SK-N-SH treated with all-trans-retinoic acid at 6 μM for 48 hours (cell line): ENCODE data around the gene IGLL5.

Experiments
- ATAC-seq: fragments of 200-7000 bp; cut with Tn5 transposase; 3 replicates; pipeline ENCODE4 v1.9.1; 2020; ENCODE audit warnings: mild to moderate bottlenecking, moderate library complexity
- BACH2 ChIP-seq: fragments of 250-450 bp; sonication (Bioruptor Pico); IDR thresholded peaks from 2 replicates; pipeline ENCODE4 v1.9.0; 2021; ENCODE audit warnings: mild to moderate bottlenecking, borderline replicate concordance
- CREB5 ChIP-seq: fragments of 250-450 bp; sonication (Bioruptor Pico); IDR thresholded peaks from 2 replicates; pipeline ENCODE4 v1.5.1; 2020; ENCODE audit warnings: low read depth, mild to moderate bottlenecking, moderate library complexity
- CSDC2 ChIP-seq: fragments of 250-450 bp; sonication (Bioruptor Pico); IDR thresholded peaks from 2 replicates; pipeline ENCODE4 v1.5.0; 2020; ENCODE audit warnings: mild to moderate bottlenecking, moderate library complexity
- GLIS3 ChIP-seq: fragments of 250-450 bp; sonication (Bioruptor Pico); IDR thresholded peaks from 2 replicates; pipeline ENCODE4 v1.5.0; 2020; ENCODE audit warnings: mild to moderate bottlenecking, moderate library complexity
- ISL1 ChIP-seq: fragments of 250-450 bp; sonication (Bioruptor Pico); IDR thresholded peaks from 2 replicates; pipeline ENCODE4 v2.1.2; 2022; ENCODE audit warnings: mild to moderate bottlenecking, moderate library complexity
- OSR1 ChIP-seq: fragments of 250-450 bp; sonication (Bioruptor Pico); IDR thresholded peaks from 2 replicates; pipeline ENCODE4 v1.8.0; 2022; ENCODE audit warnings: moderate library complexity, mild to moderate bottlenecking, inconsistent platforms
- PPARA ChIP-seq: fragments of 250-450 bp; sonication (Bioruptor Pico); IDR thresholded peaks from 2 replicates; pipeline ENCODE4 v1.5.0; 2020; ENCODE audit warnings: mild to moderate bottlenecking, borderline replicate concordance
- RARB ChIP-seq: fragments of 250-450 bp; sonication (Bioruptor Pico); IDR thresholded peaks from 2 replicates; pipeline ENCODE4 v1.8.0; 2021; ENCODE audit warnings: mild to moderate bottlenecking, moderate library complexity
- SNAI2 ChIP-seq: fragments of 250-450 bp; sonication (Bioruptor Pico); IDR thresholded peaks from 2 replicates; pipeline ENCODE4 v1.5.0; 2020; ENCODE audit warnings: mild to moderate bottlenecking, moderate library complexity
- TOX ChIP-seq: fragments of 250-450 bp; sonication (Bioruptor Pico); IDR thresholded peaks from 2 replicates; pipeline ENCODE4 v1.8.0; 2021; ENCODE audit warnings: mild to moderate bottlenecking, moderate library complexity, borderline replicate concordance
- TSHZ2 ChIP-seq: fragments of 250-450 bp; sonication (Bioruptor Pico); IDR thresholded peaks from 2 replicates; pipeline ENCODE4 v1.5.0; 2020; ENCODE audit warnings: mild to moderate bottlenecking, moderate library complexity
- ZC3H10 ChIP-seq: fragments of 250-450 bp; sonication (Bioruptor Pico); IDR thresholded peaks from 2 replicates; pipeline ENCODE4 v1.5.1; 2021; ENCODE audit warnings: mild to moderate bottlenecking, moderate library complexity
- ZFP3 ChIP-seq: fragments of 250-450 bp; sonication (Bioruptor Pico); IDR thresholded peaks from 2 replicates; pipeline ENCODE4 v1.5.0; 2020; ENCODE audit warnings: mild to moderate bottlenecking, moderate library complexity
- ZNF565 ChIP-seq: fragments of 450-650 bp; formaldehyde crosslinking; conservative IDR thresholded peaks from 2 replicates; pipeline ENCODE4 v1.5.0; 2020; ENCODE audit warnings: low read depth, mild to moderate bottlenecking, moderate library complexity
- ZNF70 ChIP-seq: fragments of 450-650 bp; formaldehyde crosslinking; IDR thresholded peaks from 2 replicates; pipeline ENCODE4 v1.5.0; 2020; ENCODE audit warnings: mild to moderate bottlenecking, moderate library complexity
- ZNF8 ChIP-seq: fragments of 450-650 bp; formaldehyde crosslinking; IDR thresholded peaks from 2 replicates; pipeline ENCODE4 v1.5.0; 2020; ENCODE audit warnings: mild to moderate bottlenecking, moderate library complexity
- TF ChIP-seq, protein P1 (sequence below): fragments of 250-450 bp; sonication (Bioruptor Pico); IDR thresholded peaks from 2 replicates; pipeline ENCODE4 v1.5.1; 2021; ENCODE audit warnings: mild to moderate bottlenecking, moderate library complexity

Gene IGLL5

GRCh38 chr22:22843848-22844247 is 43.8 kb upstream of the IGLL5 start:
- no peak for ATAC-seq
- TF ChIP-seq ZC3H10 (CRISPR knock-in tag) = no peak
- no peak for TF ChIP-seq SNAI2 (CRISPR knock-in tag)
- no peak for TF ChIP-seq RARB
- TF ChIP-seq OSR1 = no peak
- TF ChIP-seq ZNF70 (CRISPR knock-in tag) = no peak
- TF ChIP-seq ISL1 (CRISPR knock-in tag) = no peak
- no peak for TF ChIP-seq TSHZ2 (CRISPR knock-in tag)
- TF ChIP-seq, all 23 proteins: peak for 0

- no peak for TF ChIP-seq CSDC2 (CRISPR knock-in tag)
- TF ChIP-seq TSHZ2 (CRISPR knock-in tag) = no peak
- no peak for TF ChIP-seq SNAI2 (CRISPR knock-in tag)
- TF ChIP-seq ISL1 (CRISPR knock-in tag) = no peak
- TF ChIP-seq CREB5 (CRISPR knock-in tag) = no peak
- no peak for TF ChIP-seq TOX (CRISPR knock-in tag)
- no peak for TF ChIP-seq BACH2
- no peak for TF ChIP-seq GLIS3 (CRISPR knock-in tag)
- TF ChIP-seq PPARA (CRISPR knock-in tag) = no peak
- no peak for TF ChIP-seq OSR1
- ATAC-seq = no peak
These were observed 40.4 kb upstream of the IGLL5 start for GRCh38 chr22:22847241-22847640.

DNA sequence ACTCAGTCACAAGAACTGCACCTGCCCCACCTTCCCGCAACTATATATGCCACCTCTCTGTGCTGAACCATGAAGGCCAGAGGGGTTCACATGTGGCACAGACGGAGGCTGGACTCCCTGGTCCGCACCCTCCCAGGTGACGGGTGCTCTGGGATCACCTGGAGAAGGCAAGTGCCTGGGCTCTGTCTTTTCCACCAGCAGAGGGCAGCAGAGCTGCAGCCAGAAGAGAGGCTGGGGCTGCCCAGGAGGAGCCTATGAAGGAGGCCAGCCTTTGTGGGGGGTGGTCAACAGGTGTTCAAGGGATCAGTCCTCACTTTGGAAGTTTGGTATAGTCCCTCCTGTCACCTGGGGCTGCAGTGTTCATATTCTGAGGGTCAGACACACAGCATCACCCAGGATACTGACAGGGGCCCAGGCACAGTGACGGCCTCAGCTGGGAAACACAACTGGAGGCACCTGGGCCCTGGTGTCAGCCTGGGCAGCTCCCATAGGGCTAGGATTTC is 39.2 kb upstream of the IGLL5 start:
- ATAC-seq = peak; percentile 98
- TF ChIP-seq PPARA (CRISPR knock-in tag) (no peak), OSR1 (no peak), ZNF8 (no peak), CSDC2 (CRISPR knock-in tag) (no peak), GLIS3 (CRISPR knock-in tag) (no peak), ZFP3 (CRISPR knock-in tag) (no peak), RARB (no peak)
- TF ChIP-seq, protein P1, sequence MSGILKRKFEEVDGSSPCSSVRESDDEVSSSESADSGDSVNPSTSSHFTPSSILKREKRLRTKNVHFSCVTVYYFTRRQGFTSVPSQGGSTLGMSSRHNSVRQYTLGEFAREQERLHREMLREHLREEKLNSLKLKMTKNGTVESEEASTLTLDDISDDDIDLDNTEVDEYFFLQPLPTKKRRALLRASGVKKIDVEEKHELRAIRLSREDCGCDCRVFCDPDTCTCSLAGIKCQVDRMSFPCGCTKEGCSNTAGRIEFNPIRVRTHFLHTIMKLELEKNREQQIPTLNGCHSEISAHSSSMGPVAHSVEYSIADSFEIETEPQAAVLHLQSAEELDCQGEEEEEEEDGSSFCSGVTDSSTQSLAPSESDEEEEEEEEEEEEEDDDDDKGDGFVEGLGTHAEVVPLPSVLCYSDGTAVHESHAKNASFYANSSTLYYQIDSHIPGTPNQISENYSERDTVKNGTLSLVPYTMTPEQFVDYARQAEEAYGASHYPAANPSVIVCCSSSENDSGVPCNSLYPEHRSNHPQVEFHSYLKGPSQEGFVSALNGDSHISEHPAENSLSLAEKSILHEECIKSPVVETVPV (CRISPR knock-in tag) = no peak
- TF ChIP-seq, all 23 proteins: peak for 0

GRCh38 chr22:22849640-22850610 is 37.7 kb upstream of the IGLL5 start:
- no peak for TF ChIP-seq ZNF565
- TF ChIP-seq PPARA (CRISPR knock-in tag) = no peak
- TF ChIP-seq GLIS3 (CRISPR knock-in tag) = no peak
- no peak for TF ChIP-seq ZNF8
- TF ChIP-seq, all 23 proteins: peak for 0
- ATAC-seq = no peak
